Measurements from ENCODE around the gene ICE1. TPM values are rescaled to one million over a fixed set of nuclear protein-coding genes. Genes with fewer than 3 reads are reported as not detected.

Gene ICE1, protein sequence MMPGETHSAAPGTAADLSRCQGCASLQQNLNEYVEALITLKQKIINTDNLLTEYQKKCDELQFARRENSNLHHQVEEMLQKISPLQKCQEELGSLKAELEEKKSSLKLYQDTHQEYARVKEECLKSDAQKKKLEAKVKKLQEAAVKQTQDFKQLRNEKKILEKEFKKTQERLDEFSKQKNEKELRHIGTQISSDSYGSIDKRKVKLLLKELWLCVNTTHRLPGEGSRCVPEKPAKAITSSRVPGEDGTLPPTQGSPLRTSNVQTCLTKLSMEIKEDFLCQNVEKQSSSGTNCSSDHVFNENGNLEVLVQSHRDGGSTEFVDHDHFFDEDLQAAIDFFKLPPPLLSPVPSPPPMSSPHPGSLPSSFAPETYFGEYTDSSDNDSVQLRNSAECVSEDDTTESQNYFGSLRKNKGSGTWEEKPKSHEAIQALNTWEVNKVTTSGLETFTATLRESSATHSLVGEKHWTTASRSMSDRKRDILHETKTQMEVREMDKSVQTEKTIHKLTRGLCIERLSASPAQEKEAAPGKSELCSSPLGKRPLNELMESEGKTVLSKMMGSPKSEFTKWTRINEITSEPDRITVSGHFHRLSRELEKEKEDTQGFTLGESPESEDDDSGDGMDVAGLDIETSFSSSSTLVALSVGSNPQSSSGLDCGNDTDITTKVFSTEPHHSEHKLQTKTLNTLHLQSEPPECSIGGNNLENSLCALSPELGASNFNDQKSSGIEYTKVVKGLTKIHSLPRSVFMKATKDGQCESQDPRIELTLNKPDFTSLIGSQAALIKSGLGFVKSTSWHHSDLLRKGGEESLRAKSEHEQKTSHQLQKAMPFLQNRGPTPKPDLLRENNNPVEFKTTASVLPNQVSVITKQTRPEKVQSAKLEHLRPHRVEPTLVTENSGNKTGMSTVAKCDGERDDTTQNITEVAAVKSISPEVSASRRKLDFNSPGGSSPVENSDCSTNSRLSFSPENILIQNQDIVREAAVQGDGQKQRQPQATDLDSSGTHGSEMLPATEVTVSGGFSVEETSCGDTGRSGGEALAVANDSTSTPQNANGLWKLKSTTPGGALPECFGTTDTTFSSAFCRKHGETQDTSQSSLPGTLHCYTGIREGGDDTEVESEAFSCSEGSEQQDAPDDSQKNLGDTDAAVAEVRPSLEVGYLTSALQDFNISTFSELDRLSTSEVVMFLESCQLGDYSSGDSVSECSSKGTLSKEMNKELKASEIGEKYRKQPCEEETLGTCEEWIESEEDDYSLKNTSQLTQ (N-terminal part only)
- total RNA-seq: 22.3 and 34.8 TPM in 2 replicates

DNA sequence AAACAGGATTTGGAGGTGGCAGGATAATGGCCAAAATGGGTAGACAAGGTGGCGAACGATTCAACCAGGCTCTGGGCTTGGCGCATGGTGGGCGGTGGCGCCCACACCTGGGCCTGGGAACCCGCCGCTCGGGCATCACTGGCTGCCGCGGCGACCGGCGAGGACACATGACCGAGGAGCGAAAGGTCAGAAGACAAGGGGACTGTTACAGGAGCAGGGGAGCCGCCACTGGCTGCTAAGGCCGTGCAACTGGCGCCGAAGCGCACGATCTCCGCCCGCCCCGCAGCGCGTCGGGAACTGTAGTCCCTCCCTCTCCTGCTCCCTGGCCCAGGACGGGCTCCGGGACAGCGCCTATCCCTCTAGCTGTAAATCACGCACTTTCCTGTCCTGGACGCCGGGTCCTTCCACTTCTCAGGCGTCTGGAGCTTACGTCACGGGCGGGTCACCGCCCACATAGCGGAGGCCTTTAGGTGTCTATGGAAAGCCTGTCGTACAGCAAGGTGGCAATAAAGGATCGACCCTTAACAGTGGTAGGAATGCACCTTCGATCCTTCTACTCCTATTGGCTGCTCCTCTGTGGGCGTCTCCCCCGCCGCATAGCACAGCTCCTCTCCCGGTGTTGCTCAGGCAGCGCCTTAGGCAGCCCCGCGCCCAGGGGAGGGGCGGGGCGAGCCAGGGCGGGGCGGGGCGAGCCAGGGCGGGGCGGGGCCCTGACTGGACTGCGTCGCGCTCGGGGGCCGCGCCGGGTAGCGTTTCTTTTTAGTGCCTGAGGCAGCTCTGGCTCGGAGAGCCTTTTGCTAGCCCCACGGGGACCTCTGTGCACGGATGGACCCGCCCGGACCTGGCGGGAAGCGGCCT, at the start of gene ICE1:
ICE1 (plus strand) TSS at position 717 of the 858 bp plus-strand sequence. CDS start 239 bp downstream, outside the sequence.

Measured in placental pericyte (primary cell).